Measurements from ENCODE around the gene APLF. TPM values are rescaled to one million over a fixed set of nuclear protein-coding genes. Genes with fewer than 3 reads are reported as not detected.

APLF gene
- total and polyA plus RNA-seq, 2 of the 8 experiments (the other 6 are each of a cell fraction or from before 2014, with no cell fraction given) = 4.4 to 7.3 TPM

DNA sequence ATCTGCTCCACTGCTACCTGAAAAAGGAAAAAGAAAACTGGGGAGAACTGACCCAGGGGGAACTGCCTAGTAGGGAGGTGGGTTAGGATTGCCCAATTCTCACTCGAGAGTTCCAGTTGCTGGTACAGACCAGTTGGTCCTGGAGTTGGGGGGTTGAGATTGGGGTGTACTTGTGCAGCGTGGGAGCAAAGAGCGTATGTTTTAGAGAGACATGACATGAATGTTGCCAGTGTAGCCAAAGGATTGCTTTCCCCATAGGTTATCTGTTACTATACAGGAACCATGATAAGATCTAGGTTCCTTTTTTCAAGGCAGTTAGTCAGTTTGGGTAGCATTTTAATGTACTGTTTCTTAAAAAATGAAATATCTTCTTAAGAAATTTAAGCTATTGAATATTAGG is 68.6 kb downstream of the APLF start:
- Histone ChIP-seq H3K23ac (ENCODE audit: insufficient read length) (no peak overlapping the region), H3K56ac (replicated peaks; ENCODE audit: insufficient read length, low read depth, low read length) (no peak overlapping the region), H2BK12ac (ENCODE audit: low read depth, low read length) (no peak overlapping the region), H3K27ac (ENCODE audit: low read depth, low read length) (no peak overlapping the region), H3K9ac (replicated peaks in 1 of 4; ENCODE audit: extremely low read depth in 1 of 4, low read depth in 3 of 4, low read length in 3 of 4) (no peak overlapping the region), H3K27me3 (replicated peaks in 1 of 4; ENCODE audit: control insufficient read depth in 3 of 4, extremely low read depth in 1 of 4, insufficient read depth in 3 of 4, low read length in 3 of 4) (no peaks in the 10 kb centered on the region), H2BK15ac (ENCODE audit: low read length) (no peak overlapping the region), H4K5ac (ENCODE audit: insufficient read length, low read depth, low read length) (no peak overlapping the region), H4K91ac (replicated peaks; ENCODE audit: insufficient read length, low read length) (no peak overlapping the region), H3K79me2 (ENCODE audit: control insufficient read depth in 1 of 2, insufficient read depth in 2 of 2, low read length in 2 of 2) (no peaks in the 10 kb centered on the region), H4K20me1 (replicated peaks in 1 of 2; ENCODE audit: control insufficient read depth in 1 of 2, insufficient read depth in 2 of 2, low read length in 2 of 2) (no peaks in the 10 kb centered on the region), H3K4me3 (ENCODE audit: extremely low read depth in 1 of 4, insufficient read depth in 2 of 4, low read depth in 3 of 4, low read length in 4 of 4) (no peak overlapping the region), H2AK5ac (ENCODE audit: low read depth, low read length) (no peak overlapping the region), H3K23me2 (ENCODE audit: low read depth, low read length) (no peaks in the 10 kb centered on the region), H3K14ac (ENCODE audit: insufficient read length) (no peak overlapping the region), H2BK20ac (ENCODE audit: low read length) (no peak overlapping the region), H3K4me2 (ENCODE audit: insufficient read depth in 1 of 2, low read depth in 2 of 2, low read length in 2 of 2) (no peak overlapping the region), H4K8ac (ENCODE audit: extremely low read depth, insufficient read depth, low read length) (no peak overlapping the region), H3K4ac (replicated peaks; ENCODE audit: insufficient read length, low read depth, low read length) (no peak overlapping the region), H3K4me1 (replicated peaks in 1 of 4; ENCODE audit: control insufficient read depth in 3 of 4, insufficient read depth in 4 of 4, low read length in 3 of 4) (no peaks in the 10 kb centered on the region), H3K9me3 (ENCODE audit: insufficient read depth in 2 of 2, low read depth in 1 of 2, low read length in 1 of 2) (no peaks in the 10 kb centered on the region), H3K79me1 (ENCODE audit: low read depth, low read length) (no peaks in the 10 kb centered on the region), H3K18ac (ENCODE audit: extremely low read depth, low read length) (no peak overlapping the region), H2BK120ac (replicated peaks; ENCODE audit: low read depth, low read length) (no peak overlapping the region), H2BK5ac (ENCODE audit: low read depth, low read length) (no peak overlapping the region), H3K36me3 (ENCODE audit: control insufficient read depth in 2 of 4, insufficient read depth in 4 of 4, low read length in 3 of 4) (no peaks in the 10 kb centered on the region; a peak in 1 of 8 replicates), H2AFZ (ENCODE audit: low read length) (no peak overlapping the region)
- ChIA-PET CTCF (ENCODE audit: partially characterized antibody) (interaction anchor here (0.6 to 1.9 kb wide), 5 partner anchors 8 to 1029 kb away, joined by 3 to 4 read pairs (median 3); no protein-coding TSS in a partner anchor), POLR2A (ENCODE audit: partially characterized antibody) (no interaction called here)
- DNase-seq (ENCODE audit: low read depth in 1 of 2, low spot score in 2 of 2) (no peak), FAIRE-seq (no peak)
- WGBS, 2 experiments (ENCODE audit: extremely low coverage in 1 of 2, insufficient coverage in 1 of 2, insufficient read length in 1 of 2, insufficient replicate concordance in 2 of 2, low coverage in 1 of 2, low lambda C conversion rate in 2 of 2, missing lambda C conversion rate in 1 of 2) = 94% methylated on average over 3 of the region's 3 CpGs; no CpG with 5 or more reads in 1 of the 2 experiments
- no peak for TF ChIP-seq GTF2F1 (IDR thresholded peaks at IDR 0.05; ENCODE audit: borderline replicate concordance, low read depth, low read length)
- TF ChIP-seq SP2 (IDR thresholded peaks at IDR 0.05; ENCODE audit: low read length) = no peak
- TF ChIP-seq RAD21 (IDR thresholded peaks at IDR 0.05 in 1 of 2, conservative IDR thresholded peaks at IDR 0.05 in 1 of 2; ENCODE audit: low read depth in 2 of 2, low read length in 2 of 2) = no peak
- no peak for TF ChIP-seq SIX5 (IDR thresholded peaks at IDR 0.05; ENCODE audit: low read depth, low read length)
- no peak for TF ChIP-seq CBX8 (IDR thresholded peaks at IDR 0.05; ENCODE audit: borderline replicate concordance, low read depth, low read length)
- TF ChIP-seq CHD1 (IDR thresholded peaks at IDR 0.05; ENCODE audit: low read depth, low read length) = no peak
- no peak for TF ChIP-seq POU5F1 (IDR thresholded peaks at IDR 0.05; ENCODE audit: low read depth, low read length)
- no peak for TF ChIP-seq SIN3A (conservative IDR thresholded peaks at IDR 0.05 in 1 of 2, IDR thresholded peaks at IDR 0.05 in 1 of 2; ENCODE audit: low read depth in 1 of 2, low read length in 2 of 2)
